Lower lobe of right lung (tissue), 2 donors: ENCODE data around the gene PIWIL4. TPM values are rescaled to one million over a fixed set of nuclear protein-coding genes. Genes with fewer than 3 reads are reported as not detected.

ENCODE experiments used
- ATAC-seq, 2 donors: fragments of 200-7000 bp; cut with Tn5 transposase; one replicate each; pipeline ENCODE4 v1.9.1; 2020 to 2022; ENCODE audit warnings: mild to moderate bottlenecking in 2 of 2, moderate library complexity in 2 of 2
- DNase-seq: peaks from one replicate; pipeline ENCODE4 v3.0.0-alpha.2; 2020
- H3K27ac ChIP-seq: fragments of 200-600 bp; one replicate; pipeline ENCODE4 v1.8.0; 2022
- H3K27me3 ChIP-seq: fragments of 200-600 bp; one replicate; pipeline ENCODE4 v1.8.0; 2022; ENCODE audit warnings: low read depth
- H3K36me3 ChIP-seq: fragments of 200-600 bp; one replicate; pipeline ENCODE4 v1.8.0; 2022; ENCODE audit warnings: mild to moderate bottlenecking
- H3K4me1 ChIP-seq: fragments of 200-600 bp; one replicate; pipeline ENCODE4 v1.8.0; 2022
- H3K4me3 ChIP-seq: fragments of 200-600 bp; one replicate; pipeline ENCODE4 v1.8.0; 2022; ENCODE audit warnings: mild to moderate bottlenecking
- H3K9me3 ChIP-seq: fragments of 200-600 bp; one replicate; pipeline ENCODE4 v1.8.0; 2022
- intact Hi-C: fragments of 100-400 bp; cut with DNase I; formaldehyde crosslinking; loops from one replicate; pipeline ENCODE4 v1.11.0; 2022
- total RNA-seq: library from RNA; stranded (reverse); fragmentation: NEBNext Ultra II Directional; extraction: Animal tissue kit (Norgen Biotek cat#: 25700); gene quantifications from one replicate; pipeline ENCODE4 v1.2.1, GENCODE V29; 2021
- TF ChIP-seq, protein P1 (sequence below): fragments of 200-600 bp; IDR thresholded peaks from one replicate; pipeline ENCODE4 v1.8.0; 2022; ENCODE audit warnings: antibody characterized with exemption, mild to moderate bottlenecking
- donor health status: DM: no; HTN: yes; CAD: no; lungs with severe emphysema.

The PIWIL4 gene
- total RNA-seq, 1 donor from 2014 or later: 1.9 TPM

DNA sequence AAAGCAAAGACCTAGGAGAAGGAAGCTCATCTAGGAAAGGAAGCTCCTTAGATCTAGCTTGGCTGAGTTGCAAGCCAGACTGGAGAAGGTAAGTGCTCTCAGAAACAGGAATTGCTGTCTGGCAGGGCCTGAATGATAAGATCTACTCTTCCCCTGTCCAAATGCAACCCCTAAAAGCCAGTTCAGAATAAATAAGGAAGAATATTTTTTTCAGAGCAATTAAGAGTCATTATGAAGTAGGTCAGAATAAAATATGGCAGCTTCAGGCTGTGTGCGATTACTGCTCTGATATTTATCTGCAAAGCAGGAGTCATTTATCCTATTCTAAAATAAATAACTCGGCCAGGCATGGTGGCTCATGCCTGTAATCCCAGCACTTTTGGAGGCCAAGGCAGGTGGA lies 82.1 kb downstream of the PIWIL4 start:
- intact Hi-C loops: no loop called here
- no peak overlapping the region for H3K27ac ChIP-seq

DNA sequence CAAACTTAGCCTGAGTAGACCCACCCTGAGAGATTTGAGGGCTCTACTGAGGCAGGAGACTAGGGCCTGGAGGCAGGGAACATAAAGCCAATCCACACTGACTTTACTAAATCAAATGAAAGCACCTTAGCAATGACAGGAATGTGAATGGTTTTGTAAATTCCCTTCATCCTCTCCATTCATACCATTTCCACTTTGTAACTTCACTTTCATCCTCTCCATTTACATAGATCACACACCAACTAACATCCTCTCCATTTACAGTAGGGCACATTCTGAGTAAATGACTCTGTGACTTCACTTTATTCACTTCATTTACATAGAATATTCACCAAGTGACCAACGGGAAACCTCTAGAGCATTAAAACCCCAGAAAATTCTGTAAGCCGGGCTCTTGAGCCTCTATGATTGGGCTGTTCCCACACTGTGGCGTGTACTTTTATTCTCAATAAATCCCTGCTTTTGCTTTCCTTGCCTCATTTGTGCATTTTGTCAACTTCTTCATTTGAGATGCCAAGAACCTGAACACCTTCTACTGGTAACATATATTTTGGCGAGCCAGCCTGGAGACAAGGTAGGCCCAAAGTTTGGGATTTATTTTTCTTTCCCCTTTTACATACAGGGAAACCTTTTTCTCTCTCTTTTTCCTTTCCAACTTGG lies 82.9 kb downstream of the PIWIL4 start:
- Histone ChIP-seq H3K27me3 (no peaks in the 10 kb centered on the region), H3K36me3 (no peaks in the 10 kb centered on the region), H3K4me3 (no peak overlapping the region), H3K9me3 (no peaks in the 10 kb centered on the region), H3K4me1 (no peaks in the 10 kb centered on the region), H3K27ac (no peak overlapping the region)
- intact Hi-C loops: no loop called here
- TF ChIP-seq, protein P1, sequence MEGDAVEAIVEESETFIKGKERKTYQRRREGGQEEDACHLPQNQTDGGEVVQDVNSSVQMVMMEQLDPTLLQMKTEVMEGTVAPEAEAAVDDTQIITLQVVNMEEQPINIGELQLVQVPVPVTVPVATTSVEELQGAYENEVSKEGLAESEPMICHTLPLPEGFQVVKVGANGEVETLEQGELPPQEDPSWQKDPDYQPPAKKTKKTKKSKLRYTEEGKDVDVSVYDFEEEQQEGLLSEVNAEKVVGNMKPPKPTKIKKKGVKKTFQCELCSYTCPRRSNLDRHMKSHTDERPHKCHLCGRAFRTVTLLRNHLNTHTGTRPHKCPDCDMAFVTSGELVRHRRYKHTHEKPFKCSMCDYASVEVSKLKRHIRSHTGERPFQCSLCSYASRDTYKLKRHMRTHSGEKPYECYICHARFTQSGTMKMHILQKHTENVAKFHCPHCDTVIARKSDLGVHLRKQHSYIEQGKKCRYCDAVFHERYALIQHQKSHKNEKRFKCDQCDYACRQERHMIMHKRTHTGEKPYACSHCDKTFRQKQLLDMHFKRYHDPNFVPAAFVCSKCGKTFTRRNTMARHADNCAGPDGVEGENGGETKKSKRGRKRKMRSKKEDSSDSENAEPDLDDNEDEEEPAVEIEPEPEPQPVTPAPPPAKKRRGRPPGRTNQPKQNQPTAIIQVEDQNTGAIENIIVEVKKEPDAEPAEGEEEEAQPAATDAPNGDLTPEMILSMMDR: no peak
- ATAC-seq (no peak), DNase-seq (no peak)

More for the DNA sequence above, 82.1 kb downstream of the PIWIL4 start:
- DNase-seq (no peak), ATAC-seq (no peak)
- H3K27me3 ChIP-seq: no peaks in the 10 kb centered on the region
- no peak overlapping the region for H3K4me3 ChIP-seq
- TF ChIP-seq, protein P1: no peak
- no peaks in the 10 kb centered on the region for H3K36me3 ChIP-seq
- H3K4me1 ChIP-seq: no peaks in the 10 kb centered on the region
- no peaks in the 10 kb centered on the region for H3K9me3 ChIP-seq

DNA sequence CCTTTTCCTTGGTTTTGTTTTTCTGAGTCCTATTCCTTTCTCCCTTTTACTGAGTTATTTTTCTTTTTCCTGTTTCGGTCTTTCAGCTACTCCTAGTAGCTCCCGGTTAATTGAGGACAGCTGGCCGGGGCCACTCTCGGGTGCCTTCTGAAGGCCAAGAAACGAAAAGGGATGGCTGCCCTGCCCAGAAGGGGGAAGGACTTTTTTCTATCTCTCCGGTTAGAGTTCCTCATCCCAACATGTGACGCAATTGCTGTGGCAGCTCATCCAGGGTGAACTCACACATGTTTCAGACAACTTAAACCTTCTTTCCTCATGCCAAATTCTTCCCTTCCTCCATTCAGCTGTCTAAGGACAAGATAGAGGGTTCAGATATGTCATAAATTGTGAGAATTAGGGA lies 83.6 kb downstream of the PIWIL4 start:
- TF ChIP-seq, protein P1: no peak
- Histone ChIP-seq H3K4me3 (no peak overlapping the region), H3K4me1 (no peaks in the 10 kb centered on the region), H3K27ac (no peak overlapping the region), H3K27me3 (no peaks in the 10 kb centered on the region), H3K9me3 (no peaks in the 10 kb centered on the region), H3K36me3 (no peaks in the 10 kb centered on the region)
- ATAC-seq: peak; percentile 57 to 69
- intact Hi-C loops: no loop called here
- DNase-seq: peak; percentile 49

DNA sequence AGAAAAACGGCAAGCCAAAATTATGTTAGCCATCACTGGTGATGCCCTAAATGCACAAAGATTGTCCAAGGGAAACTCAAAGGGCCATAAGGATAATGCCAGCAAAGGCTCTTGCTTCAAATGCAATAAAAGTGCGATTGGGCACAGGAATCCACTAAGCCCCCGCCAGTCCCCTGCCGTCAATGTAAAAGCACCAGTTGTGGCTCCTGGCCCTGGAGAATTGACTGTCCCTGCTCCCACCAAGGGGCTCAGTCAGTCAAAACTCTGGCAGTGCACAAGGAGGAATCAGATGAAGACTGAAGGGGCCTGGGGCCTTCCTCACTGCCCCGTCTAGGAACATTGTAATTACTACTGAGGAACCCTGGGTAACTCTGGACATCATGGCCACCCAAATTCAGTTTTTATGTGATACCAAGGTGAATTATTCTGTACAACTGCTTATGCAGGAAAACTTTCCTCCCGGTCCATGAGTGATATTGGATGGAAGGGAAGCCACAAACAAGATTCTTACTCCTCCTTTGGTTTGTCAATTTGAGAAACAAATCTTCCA lies 85.6 kb downstream of the PIWIL4 start:
- H3K36me3 ChIP-seq: no peaks in the 10 kb centered on the region
- DNase-seq: no peak
- TF ChIP-seq, protein P1: no peak
- H3K27me3 ChIP-seq: no peaks in the 10 kb centered on the region
- no peaks in the 10 kb centered on the region for H3K9me3 ChIP-seq
- intact Hi-C loops: no loop called here
- H3K4me3 ChIP-seq: no peak overlapping the region
- H3K4me1 ChIP-seq: peaks cover 3% of the 10 kb centered on the region
- H3K27ac ChIP-seq: no peak overlapping the region
- ATAC-seq: no peak

DNA sequence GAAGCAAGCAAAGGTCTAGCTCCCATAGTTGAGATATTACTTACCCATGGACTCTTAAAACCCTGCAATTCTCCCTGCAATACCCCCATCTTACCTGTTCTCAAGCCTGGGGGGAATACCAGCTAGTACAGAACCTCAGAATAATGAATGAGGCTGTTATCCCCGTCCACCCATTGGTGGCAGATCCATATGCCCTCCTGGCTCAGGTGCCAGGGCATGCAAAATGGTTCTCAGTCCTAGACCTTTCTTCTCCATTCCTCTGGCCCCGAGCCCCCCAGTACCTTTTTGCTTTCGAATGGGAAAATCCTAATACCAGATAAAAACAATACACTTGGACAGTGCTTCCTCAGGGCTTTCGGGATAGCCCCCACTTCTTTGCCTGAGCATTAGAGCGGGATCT lies 86.4 kb downstream of the PIWIL4 start:
- ATAC-seq: no peak
- H3K4me1 ChIP-seq: peaks cover 10% of the 10 kb centered on the region
- intact Hi-C loops: no loop called here
- H3K36me3 ChIP-seq: no peaks in the 10 kb centered on the region
- TF ChIP-seq, protein P1: no peak
- H3K4me3 ChIP-seq: no peak overlapping the region
- no peak overlapping the region for H3K27ac ChIP-seq
- no peak for DNase-seq
- no peaks in the 10 kb centered on the region for H3K9me3 ChIP-seq
- no peaks in the 10 kb centered on the region for H3K27me3 ChIP-seq
